Stimulated activated CD4-positive, alpha-beta T cell treated with anti-CD3 and anti-CD28 coated beads, Interleukin-4, amount 100 ng/mL, for 4 hours (primary cell): ENCODE data around the gene ODAD3.
"Not testable (repeated sequence)": the region's sequence is repeated elsewhere in the genome, so short reads cannot be mapped to it uniquely, and the experiment has no call there.

Experiments
- DNase-seq, 2 experiments: peaks; one replicate each; pipeline ENCODE4 v3.0.0-alpha.2; 2020

Gene ODAD3

DNA sequence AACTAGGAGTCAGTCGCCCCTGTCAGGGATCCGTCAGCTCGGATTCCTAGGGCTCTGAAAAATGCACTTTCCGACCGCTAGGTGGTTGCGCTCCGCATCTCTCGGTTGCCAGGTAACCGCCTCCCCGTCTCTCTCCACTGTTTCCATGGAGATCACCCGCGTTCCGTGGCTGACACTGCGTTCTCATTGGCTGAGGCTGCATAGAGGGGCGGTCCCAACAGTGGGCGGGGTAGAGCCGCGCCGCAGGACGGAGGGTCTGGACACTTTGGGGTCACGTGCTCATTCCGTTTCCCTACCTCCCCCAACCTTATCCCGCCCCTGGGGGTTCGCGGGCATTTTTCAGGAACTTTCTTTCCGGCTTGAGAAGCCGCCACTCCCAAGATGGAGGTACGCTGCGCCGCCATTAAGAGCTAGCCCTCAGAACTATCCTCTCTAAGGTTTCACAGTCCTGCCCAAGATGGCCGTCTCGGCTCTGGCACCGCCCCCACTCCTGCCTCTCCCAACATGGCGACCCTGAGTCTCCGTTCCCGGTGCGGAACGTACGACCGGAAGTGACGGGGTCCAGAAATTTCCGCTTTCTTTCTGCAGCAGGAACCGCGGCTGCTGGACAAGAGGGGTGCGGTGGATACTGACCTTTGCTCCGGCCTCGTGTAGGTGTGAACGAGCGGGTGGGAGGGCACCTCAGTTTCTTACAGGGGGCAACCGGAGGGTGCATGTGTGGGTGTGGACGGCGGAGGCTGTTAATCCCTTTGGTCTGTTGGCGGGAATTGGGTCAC lies at the start of gene ODAD3, which contains the start of gene PRKCSH:
ODAD3 (minus strand) TSS at position 65 of the 776 bp plus-strand sequence. CDS start 105 bp downstream, outside the sequence.
PRKCSH (plus strand) TSS at position 579 of the 776 bp plus-strand sequence. CDS start 483 bp downstream, outside the sequence.
- DNase-seq: peak; percentile 96 to 98

DNA sequence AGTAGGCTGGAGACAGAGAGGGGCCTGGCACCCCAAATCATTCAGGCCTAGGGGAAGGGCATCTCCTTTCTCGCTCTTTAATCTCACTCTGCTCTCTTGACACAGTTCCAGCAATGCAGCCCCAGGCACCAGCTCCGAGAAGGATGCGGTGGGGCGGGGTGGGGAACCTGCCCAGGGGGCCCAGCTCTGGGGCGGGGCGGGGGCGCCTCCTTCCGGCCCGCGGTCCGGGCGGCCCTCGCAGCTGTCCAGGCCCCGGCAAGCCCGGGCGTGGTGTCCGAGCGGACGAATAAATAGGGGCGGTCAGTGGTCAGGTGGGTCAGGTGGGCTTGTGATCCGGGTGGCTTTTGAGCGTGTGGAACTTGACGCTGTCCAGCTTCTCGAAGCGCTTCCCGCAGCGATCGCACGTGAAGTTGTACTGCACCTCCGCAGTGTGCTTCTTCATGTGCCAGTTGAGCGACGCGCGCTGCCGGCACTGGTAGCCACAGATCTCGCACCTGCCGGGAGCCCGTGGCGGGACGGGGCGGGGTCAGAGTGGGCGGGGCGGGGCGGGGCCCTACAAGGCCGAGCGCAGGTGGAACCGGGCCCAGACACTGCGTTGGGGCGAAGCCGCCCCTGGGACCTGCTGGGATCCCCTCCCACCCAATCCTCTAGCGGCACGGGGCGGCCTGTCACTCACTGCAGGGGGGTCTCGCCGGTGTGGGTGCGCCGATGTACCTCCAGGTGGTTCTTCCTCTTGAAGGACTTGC lies 48.6 kb upstream of the ODAD3 start:
- DNase-seq: no peak

DNA sequence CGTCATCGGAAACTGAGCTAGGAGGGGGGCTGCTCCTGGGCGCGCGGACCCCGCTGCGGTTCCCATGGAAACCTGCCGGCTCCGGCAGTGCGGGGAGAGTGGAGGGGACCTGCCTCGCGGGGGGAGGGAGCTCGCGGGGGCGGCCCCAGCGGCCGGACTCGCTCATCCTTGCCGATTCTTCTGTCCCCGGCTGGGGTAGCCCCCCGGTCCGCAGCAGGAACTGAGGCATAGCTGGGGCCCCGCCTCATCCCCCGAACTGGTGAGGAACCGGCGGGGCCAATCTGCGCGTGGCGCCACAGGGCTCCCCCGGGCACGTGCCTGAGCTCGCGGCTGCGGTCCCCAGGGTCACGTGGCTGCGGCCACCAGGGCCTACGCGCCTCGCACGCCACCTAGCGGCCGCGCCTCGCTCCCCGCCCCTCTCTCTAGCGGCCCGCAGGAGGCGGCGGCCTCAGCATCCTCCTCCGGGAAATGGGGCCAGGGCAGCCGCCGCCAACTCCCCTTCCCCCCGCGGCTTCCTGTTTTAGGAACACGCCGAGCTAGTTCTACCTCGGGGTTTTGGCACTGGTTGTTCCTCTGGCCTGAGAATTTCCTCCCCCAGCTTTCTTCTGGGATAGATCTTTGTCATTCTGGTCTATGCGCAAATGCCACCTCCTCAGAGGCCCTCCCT lies 47.6 kb upstream of the ODAD3 start:
- peak; percentile 75 to 90 for DNase-seq

DNA sequence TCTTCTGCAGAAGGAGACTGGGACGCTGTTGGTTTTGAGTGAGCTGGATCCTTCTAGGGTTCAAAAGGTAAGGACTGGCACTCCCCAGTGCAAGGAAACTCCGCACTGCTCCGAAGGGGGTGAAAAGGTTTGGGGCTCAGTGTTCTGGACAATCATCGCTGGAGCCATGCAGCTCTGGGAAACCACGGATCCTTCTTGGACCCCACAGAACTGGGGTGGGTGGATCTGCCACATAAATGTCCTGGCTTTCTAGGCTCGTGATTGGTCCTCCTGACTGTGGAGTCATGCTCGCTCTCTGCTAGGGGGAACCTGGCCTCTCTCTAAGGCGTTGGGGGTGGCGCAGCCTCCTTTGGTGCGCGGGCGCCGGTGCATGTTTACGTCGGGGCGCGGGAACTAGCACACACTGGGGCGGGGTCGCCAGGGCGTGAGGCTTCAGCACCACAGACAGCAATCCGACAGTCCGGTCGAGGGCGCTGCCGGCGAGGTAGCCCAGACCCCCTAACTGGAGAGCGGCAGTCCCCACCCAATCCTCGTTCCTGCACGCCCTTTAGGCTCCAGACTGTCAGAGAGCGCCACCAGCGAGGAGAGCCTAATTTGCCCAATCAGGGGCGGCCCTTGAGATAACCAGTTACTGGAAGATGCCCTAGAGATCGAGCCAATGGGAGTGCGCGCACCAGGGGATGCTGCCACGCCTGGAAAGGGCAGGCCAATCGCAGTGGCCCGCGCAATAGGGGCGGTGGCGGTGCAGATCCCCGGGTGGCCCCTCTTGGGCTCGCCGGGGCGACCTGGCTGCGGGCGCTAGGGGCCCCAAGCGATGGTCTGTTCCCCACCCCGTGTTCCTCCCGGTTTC lies 46.8 kb upstream of the ODAD3 start:
- DNase-seq: peak; percentile 71 to 75

- no peak for DNase-seq
Measured at GRCh38 chr19:11480715-11481533, 46.0 kb upstream of the ODAD3 start, which contains the start of gene ELAVL3. TSS of gene ELAVL3 (minus strand) at chr19:11481046. CDS start at chr19:11480608, 438 bp downstream.

- no peak for DNase-seq
Measured at GRCh38 chr19:11479898-11480714, 45.2 kb upstream of the ODAD3 start.

DNA sequence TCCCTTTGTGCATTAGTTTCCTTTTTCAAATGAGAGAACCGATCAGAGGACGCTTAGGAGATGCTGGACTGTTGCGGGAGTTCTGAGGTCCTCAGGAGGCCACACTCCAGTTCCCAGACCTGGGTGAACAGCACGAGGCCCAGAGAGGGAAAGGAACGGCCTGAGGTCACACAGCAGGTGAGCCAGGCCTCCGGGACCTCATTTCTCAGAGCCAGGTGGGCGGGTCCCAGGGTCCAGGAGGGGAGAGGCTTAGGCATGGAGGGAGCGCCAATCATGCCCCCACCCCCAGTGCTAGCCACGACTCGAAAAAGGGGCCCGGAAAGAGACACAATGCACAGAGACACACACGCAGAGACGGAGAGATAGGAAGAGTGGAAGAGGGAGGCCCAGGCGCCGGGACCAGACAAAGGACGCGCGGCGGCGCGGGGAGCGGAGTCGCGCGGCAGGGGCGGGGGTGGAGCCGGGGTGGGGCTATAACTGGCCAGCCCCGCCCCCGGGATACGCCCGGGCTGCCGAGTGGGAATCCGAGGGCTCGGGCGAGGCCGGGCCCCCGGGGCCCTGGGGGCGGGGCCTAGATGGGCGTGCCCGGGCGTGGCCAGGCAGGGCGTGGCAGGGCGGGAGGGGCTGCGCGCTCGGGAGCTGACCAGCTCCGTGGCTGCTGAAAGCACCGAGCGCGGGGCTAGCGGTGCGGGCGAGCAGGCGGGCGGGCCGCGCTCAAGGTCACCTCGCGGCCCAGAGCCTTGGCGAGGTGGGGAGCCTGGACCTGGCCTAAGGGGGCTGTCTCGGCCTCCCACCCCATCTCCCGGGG lies 44.4 kb upstream of the ODAD3 start:
- DNase-seq: peak in 1 of 2 experiments; percentile 16

- no peak for DNase-seq
Measured at GRCh38 chr19:11478167-11479089, 43.5 kb upstream of the ODAD3 start.

DNA sequence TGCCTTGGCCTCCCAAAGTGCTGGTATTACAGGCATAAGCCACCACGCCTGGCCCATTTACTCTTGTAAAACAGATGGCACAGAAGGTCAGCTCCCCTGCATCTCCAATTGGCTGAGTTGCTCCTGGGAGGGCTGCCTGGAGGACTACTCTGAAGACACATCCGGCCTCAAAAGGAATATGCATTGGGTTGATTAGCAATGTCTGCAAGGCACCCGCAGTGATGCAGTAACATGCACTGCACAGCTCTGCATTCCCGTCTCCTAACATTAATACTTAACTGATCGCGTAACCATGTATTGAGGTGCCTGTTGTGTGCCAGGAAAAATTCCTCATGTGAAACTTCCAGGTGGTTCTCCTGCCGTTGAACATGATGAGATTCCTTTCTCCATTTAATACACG lies 40.9 kb upstream of the ODAD3 start:
- no peak for DNase-seq

DNA sequence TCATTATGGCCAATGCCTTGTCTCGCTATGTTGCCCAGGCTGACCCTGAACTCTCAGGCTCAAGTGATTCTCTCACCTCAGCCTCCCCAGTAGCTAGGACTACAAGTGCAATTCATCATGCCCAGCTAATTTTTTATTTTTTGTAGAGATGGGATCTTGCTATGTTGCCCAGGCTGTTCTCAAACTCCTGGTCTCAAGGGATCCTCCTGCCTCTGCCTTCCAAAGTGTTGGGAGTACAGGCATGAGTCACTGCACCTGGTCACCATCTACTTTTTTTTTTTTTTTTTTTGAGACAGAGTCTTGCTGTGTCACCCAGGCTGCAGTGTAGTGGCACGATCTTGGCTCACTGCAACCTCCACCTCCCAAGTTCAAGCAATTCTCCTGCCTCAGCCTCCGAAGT lies 40.4 kb upstream of the ODAD3 start:
- DNase-seq: not testable (repeated sequence)

DNA sequence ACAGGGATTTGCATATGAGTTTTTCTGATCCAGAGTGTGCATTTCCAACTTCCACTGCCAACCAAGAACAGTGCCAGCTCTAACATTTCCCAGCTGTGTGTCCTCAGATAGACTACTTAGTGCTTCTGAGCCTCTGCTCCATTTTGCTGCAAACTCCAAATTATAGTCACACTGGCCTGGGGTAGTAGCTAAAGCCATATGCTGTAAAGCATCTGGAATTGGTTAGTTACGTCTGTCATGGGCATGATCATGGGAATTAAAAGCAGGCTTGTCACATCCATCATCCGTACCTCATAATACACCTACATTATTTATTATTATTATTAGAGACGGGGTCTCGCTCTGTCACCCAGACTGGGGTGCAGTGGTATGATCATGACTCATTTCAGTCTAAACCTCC lies 38.8 kb upstream of the ODAD3 start:
- DNase-seq: no peak

DNA sequence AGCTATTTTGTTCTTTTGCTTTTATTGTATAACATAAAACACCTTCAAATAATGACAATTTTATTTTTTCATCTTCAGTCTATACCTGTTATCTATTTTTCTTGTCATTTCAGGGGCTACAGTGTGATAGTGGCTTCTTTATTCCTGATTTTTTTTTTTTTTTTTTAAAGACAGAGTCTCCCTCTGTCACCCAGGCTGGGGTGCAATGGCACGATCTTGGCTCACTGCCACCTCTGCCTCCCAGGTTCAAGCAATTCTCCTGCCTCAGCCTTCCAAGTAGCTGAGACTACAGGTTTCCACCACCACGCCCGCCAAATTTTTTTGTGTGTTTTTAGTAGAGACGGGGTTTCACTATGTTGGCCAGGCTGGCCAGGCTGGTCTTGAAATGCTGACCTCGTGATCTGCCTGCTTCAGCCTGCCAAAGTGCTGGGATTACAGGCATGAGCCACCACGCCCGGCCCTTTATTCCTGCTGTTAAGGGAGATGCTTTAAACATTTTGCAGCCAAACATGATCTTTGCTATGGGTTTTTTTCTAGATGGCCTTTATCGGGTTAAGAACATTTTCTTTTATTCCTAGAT lies 33.4 kb upstream of the ODAD3 start:
- not testable (repeated sequence) for DNase-seq

DNA sequence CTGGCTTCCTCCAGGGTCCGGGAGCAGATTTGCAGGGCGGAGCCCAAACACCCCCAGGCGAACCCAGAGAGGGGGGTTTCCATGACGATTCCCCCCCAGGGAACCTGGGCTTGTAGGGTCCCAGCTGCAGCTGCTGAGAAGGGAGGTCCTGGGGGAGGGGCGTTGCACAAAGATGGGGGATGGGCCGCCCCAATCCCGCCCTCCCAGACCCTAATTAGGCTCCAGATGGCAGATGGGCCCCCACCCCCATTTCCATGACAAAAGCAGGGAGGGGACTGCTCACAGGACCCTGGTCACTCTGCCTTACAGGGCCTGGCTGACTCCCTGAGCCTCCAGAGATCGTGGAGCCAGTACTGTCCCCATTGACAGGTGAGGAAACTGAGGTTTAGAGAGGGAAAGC lies 30.7 kb upstream of the ODAD3 start:
- DNase-seq: no peak

DNA sequence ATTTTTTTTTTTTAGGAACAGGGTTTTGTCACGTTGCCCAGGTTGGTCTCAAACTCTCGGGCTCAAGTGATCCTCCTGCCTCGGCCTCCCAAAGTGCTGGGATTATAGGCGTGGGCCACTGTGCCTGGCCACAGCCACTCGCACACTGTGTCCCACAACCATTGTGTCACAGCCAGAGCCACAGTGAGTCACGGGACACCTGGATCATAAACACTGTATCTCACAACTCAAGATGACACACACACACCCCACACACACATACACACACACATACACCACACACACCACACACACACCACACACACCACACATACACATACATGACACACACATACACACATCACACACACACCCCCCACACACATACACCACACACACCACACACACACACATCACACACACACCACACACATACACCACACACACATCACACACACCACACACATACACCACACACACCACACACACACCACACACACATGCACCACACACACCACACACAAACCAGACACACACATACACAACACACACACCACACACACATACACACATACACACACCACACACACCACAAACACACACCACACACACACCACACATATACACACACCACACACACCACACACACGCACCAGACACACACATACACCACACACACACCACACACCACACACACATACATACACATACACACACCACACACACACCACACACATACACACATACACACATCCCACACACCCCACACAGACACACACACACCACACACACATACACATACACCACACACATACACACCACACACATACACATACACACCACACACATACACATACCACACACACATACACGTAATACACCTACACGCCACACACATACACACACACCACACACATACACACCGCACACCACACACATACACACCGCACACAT lies 29.7 kb upstream of the ODAD3 start:
- DNase-seq: no peak

- DNase-seq: no peak
Measured at GRCh38 chr19:11463391-11463790, 28.5 kb upstream of the ODAD3 start.

- no peak for DNase-seq
Measured at GRCh38 chr19:11461453-11461852, 26.5 kb upstream of the ODAD3 start.

DNA sequence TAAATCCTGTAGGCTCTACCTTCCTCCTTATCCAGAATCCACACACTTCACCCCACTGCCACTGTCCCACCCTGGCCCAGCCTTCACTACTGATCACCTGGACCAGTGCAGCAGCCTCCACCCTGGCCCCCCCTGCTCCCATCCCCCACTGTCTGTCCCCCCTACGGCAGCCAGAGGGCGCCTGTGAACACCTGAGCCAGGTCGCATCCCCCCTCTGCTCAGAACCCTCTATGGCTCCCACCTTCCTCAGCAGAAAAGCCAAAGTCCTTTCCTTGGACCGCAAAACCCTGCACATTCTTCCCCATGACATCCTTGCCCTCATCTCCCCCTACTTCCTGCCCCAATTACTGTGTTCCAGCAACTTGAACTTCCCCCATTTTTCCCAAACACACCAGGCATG lies 25.3 kb upstream of the ODAD3 start:
- DNase-seq: no peak
